Measurements from ENCODE around the gene TPRA1. TPM values are rescaled to one million over a fixed set of nuclear protein-coding genes. Genes with fewer than 3 reads are reported as not detected.
A peak's percentile ranks its signal among the peaks of the same experiment; 100 is the strongest.

Gene TPRA1
- total RNA-seq, 1 donor from 2014 or later = 21.3 TPM

- no peak for DNase-seq (ENCODE audit: missing footprints)
- intact Hi-C loops (cut with DNase I) = no loop called here
- ATAC-seq = no peak
Observed at GRCh38 chr3:127600749-127601456, 10.4 kb upstream of the TPRA1 start.

- DNase-seq (ENCODE audit: missing footprints) (peak; percentile 45), ATAC-seq (no peak)
- intact Hi-C loops (cut with DNase I) = no loop called here
Observed at GRCh38 chr3:127598841-127599570, 8.5 kb upstream of the TPRA1 start.

GRCh38 chr3:127597020-127597771 is 6.7 kb upstream of the TPRA1 start:
- ATAC-seq (no peak), DNase-seq (ENCODE audit: missing footprints) (peak; percentile 40)
- intact Hi-C loops (cut with DNase I) = no loop called here

GRCh38 chr3:127595303-127595702 is 4.8 kb upstream of the TPRA1 start:
- intact Hi-C loops (cut with DNase I) = no loop called here
- no peak for ATAC-seq
- DNase-seq (ENCODE audit: missing footprints) = peak; percentile 20

- peak; percentile 4 for DNase-seq (ENCODE audit: missing footprints)
- no peak for ATAC-seq
- intact Hi-C loops (cut with DNase I) = loop anchor here (5.0 kb wide), 2 partner anchors 79 to 229 kb away; partner anchors contain the start of genes ABTB1 and MGLL
Observed at GRCh38 chr3:127593178-127593577, 2.6 kb upstream of the TPRA1 start.

GRCh38 chr3:127590282-127590592 is 296 bp downstream of the TPRA1 start:
- intact Hi-C loops (cut with DNase I) = loop anchor here (5.0 kb wide), 2 partner anchors 82 to 232 kb away; partner anchors contain the start of genes ABTB1 and MGLL
- ATAC-seq (peak; percentile 67), DNase-seq (ENCODE audit: missing footprints) (no peak)

- ATAC-seq (peak; percentile 1), DNase-seq (ENCODE audit: missing footprints) (peak; percentile 66)
- intact Hi-C loops (cut with DNase I) = loop anchor here (5.0 kb wide), 2 partner anchors 83 to 233 kb away; partner anchors contain the start of genes ABTB1 and MGLL
Observed at GRCh38 chr3:127589600-127590281, 792 bp downstream of the TPRA1 start.

- intact Hi-C loops (cut with DNase I) = no loop called here
- DNase-seq (ENCODE audit: missing footprints) (no peak), ATAC-seq (no peak)
Observed at GRCh38 chr3:127588806-127589577, 1.5 kb downstream of the TPRA1 start.

- ATAC-seq (no peak), DNase-seq (ENCODE audit: missing footprints) (no peak)
- intact Hi-C loops (cut with DNase I) = no loop called here
Observed at GRCh38 chr3:127587876-127588275, 2.7 kb downstream of the TPRA1 start.

- DNase-seq (ENCODE audit: missing footprints) = no peak
- no peak for ATAC-seq
- intact Hi-C loops (cut with DNase I) = no loop called here
Observed at GRCh38 chr3:127585813-127586413, 4.6 kb downstream of the TPRA1 start.

- DNase-seq (ENCODE audit: missing footprints) = no peak
- no peak for ATAC-seq
- intact Hi-C loops (cut with DNase I) = no loop called here
Observed at GRCh38 chr3:127585163-127585812, 5.2 kb downstream of the TPRA1 start.

GRCh38 chr3:127584734-127585133 is 5.8 kb downstream of the TPRA1 start:
- ATAC-seq (no peak), DNase-seq (ENCODE audit: missing footprints) (no peak)
- intact Hi-C loops (cut with DNase I) = no loop called here

- DNase-seq (ENCODE audit: missing footprints) (no peak), ATAC-seq (no peak)
- intact Hi-C loops (cut with DNase I) = no loop called here
Observed at GRCh38 chr3:127580327-127581060, 10.0 kb downstream of the TPRA1 start.

GRCh38 chr3:127578802-127579201 is 11.7 kb downstream of the TPRA1 start:
- intact Hi-C loops (cut with DNase I) = loop anchor here (5.0 kb wide), 2 partner anchors 253 to 393 kb away; no protein-coding TSS in a partner anchor
- ATAC-seq (no peak), DNase-seq (ENCODE audit: missing footprints) (no peak)

GRCh38 chr3:127578168-127578567 is 12.4 kb downstream of the TPRA1 start:
- ATAC-seq (no peak), DNase-seq (ENCODE audit: missing footprints) (no peak)
- intact Hi-C loops (cut with DNase I) = loop anchor here (5.0 kb wide), 2 partner anchors 254 to 394 kb away; no protein-coding TSS in a partner anchor

GRCh38 chr3:127577448-127577847 is 13.1 kb downstream of the TPRA1 start:
- no peak for DNase-seq (ENCODE audit: missing footprints)
- intact Hi-C loops (cut with DNase I) = loop anchor here (5.0 kb wide), 2 partner anchors 255 to 395 kb away; no protein-coding TSS in a partner anchor
- ATAC-seq = no peak
